ENCODE measurements around the gene NPDC1.

NPDC1 gene

DNA sequence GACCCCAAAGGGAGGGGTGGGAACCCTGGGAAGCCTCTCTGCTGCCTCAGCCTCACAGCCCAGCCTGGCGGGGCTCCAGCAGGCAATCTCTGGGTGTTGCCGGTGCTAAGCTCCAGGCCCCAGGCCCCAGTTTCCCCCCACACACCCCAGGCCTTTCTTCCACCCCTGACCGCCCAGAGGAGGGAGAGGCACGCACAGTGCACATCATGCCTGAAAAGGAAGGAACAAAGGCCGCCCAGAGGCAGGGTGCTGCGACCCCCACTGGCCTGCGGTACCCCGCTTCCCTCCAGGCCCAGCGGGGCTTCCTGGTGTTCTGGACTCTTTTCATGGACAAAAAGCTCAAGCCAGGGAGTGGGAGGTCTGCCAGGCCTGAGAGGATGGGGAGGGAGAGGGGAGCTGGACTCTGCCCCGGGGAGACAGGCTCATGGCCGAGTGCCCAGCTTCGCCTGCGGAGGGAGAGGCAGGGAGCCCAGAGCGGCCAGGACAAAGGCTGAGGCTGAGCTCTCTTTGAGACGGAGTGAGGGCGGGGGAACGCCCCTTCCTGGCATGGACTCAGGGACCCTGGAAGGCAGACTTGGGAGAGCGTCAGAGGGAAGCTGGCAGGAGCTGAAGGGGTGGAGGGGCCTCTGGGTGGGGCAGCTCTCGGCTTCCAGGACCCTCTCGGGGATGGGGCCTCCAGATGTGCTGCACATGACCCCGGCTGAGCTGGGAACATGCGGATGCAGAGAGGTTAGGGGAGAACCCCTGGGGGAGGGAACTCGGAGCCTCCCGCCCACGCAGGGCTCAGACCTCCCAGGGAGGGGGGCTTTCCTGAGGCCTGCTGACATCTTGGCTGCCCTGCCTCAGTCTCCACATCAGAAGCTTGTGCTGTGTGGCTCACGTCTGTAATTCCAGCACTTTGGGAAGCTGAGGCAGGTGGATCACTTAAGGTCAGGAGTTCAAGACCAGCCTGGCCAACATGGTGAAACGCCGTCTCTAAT, 9.7 kb upstream of the NPDC1 start:
- DNase-seq: no peak

DNA sequence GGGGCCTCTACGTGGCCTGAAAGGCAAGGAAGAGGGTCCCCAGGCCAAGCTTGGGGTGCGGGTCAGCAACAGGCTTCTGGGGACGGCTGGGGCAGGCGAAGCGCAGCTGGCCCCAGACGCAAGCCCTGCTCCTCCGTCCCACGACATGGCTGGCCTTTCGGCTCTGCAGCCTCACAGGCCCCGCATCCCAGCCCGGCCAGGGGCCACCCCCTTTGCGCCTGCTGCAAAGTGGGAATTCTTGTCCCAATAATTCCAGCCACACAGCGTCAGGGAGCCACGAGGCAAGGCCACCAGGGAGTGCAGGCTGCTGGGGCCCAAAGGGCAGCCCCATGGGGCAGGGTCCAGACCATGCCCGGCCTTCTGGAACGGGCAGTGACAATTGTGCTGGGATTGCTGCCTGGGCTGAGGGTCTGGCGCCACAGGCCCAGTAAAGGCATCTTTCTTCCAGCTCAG, 9.0 kb upstream of the NPDC1 start:
- DNase-seq: no peak

DNA sequence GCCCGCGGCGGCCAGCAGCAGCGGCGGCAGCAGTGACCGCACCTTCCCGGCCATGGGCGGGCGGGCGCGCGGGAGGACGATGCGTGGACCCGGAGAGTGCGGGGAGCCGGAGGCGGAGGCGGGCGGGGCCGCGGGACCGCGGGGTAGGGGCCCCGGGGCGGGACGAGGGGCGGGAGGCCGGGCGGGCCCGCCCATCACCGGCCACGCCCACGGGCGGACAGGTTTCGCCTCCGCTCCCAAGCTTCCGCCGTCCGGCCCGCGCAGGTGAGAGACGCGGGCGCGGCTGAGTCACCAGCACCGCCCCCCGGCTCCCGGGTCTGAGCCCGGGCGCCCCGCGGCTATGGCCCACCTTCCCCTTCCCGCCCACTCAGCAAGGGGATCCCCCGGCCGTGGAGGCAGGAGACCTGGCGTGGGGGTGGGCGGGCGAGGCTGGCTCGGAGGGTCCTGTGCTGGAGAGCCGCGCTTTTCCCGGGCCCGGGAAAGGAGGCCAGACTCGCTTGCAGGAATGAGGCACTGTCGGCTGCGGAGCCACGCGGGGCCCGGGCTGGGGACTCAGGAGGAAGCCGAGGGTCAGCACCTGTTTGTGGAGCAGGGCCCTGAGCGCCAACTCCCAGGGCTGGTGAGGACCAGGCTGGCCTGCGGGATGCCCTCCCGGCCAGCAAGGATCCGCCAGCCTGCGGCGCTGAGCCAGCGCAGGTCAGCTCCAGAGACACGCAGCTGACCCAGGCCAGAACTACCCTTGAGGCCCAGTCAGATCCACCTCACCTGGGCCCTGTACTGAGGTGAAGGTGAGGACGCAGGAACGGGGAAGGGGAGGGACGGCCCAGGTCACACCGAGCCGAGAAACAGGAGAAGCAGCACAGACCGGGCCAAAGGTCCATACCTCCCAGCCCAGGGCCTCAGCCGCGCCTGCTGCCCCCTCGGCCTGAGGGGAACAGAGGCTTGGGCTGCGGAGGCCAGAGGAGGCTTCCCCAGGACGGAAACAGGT, 8.3 kb upstream of the NPDC1 start, which contains the start of gene ENTPD2:
ENTPD2 (minus strand) TSS at position 118 of the 988 bp plus-strand sequence; CDS start at position 54, 64 bp downstream.
- DNase-seq: peak; percentile 16 to 29

DNA sequence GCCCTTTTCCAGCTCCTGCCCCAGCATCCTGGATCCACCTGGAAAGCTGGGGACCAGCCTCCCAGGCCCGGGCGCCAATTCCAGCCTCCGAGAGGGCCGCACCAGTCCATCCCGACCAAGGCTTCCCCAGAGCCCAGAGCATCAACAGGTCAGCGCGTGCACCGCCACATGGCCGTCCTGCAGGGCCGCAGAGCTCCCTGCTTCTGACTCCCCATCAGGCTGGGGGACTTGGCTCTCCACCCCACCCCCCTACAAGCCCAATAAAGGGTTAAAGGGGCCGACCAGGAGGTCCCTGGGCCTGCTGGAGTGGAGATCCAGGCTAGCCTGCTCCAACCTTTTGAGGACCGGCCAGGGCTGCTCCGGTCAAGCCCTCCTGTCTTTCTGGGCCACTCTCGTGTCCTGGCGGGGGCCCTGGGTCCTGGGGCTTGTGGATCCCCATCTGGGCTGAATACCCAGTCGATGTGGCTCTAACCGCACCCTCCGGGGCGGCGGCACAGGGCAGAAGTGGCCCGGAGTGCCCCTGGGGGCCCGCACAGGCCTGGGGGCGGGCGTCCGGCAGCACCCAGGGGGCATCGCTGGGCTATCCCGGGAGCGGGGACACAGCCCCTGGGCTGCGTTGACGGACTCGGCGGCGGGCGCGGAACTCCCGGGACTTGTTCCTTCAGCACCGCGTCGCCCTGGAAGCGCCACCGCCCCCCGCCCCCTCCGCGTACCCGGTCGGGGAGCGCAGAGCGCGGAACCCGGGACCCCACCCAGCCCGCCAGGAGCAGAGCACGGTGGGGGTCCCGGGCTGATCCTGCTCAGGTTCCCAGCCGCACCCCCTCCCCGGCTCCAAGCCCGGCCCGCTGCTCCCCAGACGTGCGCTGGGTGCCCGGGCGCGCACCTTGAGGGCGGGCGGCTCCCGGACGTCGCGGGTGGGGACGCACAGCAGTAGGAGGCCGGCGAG, 7.3 kb upstream of the NPDC1 start:
- no peak for DNase-seq

DNA sequence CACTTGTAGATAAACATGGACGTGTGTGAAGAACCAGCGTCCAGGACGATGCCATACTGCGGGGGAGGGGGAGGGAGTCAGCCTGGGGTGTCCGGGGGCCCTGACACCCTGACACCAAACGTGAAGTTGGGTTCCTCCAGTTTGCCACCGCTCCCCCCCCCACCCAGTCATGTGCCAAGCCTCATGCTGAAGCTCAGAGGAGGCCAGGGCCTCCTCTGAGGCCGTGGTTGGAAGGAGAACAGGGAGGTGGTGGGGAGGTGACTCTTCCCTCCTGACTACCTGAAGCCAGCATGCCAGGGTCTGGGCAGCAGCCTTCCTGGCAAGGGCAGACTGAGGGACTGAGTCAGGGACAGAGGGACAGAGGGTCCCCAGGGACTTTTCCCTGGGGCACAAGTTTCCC, 6.3 kb upstream of the NPDC1 start:
- DNase-seq: no peak

DNA sequence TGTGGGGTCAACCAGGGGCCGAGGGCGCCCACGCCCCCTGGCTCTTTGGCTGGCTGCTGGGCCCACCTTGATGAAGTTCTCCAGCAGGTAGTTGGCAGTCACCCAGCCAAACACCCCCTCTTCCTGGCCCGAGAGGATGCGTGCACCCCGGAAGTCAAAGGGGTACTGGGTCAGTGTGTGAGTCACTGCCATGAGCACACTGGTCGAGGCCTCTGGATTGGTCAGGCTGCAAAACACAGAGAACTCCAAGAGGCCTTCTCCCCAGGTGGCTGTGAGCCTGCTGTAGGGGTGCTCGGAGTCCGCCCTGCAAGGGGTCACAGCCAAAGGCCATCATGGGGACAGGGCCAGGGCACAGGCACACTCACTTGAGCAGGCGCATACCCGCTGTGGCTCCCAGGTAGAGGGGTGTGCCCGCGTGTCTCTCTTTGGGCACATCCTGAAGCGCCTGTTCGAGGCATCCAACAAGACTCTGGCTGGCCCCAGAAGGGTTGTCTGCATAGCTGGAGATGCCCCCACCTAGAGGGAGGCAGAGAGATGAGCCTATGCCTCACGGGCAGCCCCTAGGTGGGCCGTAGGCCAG, 5.3 kb upstream of the NPDC1 start:
- DNase-seq: no peak

DNA sequence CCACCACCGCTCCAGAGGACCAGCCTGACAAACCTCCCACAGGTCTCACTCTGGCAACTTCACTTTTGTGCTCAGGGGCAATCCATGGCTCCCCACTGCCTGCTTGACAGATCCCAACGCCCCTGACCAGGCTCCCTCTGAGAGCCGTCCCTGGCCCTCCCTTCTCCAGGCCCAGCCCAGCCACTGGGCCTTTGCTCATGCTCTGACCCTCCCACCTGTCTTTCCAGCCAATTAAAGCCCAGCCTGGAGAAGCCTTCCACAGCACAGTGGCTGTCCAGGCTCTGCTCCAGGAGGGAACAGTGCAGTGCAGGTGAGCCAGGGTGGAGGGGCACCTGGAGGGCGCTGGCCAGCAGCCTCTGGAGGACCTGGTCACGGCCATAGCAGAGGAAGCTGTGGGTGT, 4.6 kb upstream of the NPDC1 start:
- no peak for DNase-seq

DNA sequence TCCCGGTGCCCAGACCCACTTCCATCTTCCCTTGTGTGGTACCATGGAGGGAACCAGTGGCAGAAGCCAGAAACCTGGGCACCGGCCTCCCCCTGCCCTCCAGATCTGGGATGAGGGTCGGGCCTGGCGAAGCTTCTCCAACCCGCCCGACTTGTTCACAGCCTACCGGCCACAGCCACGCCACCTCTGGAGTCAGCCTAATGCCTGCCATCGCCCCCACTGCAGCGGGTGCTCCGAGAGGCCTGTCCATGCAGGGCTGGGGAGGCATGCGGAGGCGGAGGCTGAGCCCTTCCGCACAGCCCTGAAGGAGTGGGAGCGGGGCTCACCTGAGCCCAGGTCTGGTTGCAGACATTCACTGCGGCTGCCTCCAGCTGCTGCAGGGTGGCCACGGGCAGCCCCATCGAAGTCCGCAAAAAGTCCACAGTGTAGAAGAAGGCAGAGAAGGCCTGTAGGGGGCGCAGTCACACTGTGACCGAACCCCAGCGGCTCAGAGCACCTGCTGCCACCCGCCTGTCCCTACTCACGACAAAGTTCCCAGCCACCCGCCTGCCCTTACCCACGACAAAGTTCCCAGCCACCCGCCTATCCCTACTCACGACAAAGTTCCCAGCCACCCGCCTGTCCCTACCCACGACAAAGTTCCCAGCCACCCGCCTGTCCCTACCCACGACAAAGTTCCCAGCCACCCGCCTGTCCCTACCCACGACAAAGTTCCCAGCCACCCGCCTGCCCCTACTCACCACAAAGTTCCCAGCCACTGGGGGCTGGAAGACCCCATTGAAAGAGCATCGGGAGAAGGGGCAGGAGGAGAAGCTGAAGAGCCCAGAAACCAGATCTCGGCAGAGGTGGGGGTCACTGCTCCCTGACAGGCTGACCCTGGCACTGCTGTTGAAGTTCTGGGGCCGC, 3.8 kb upstream of the NPDC1 start:
- peak in 1 of 2 experiments; percentile 20 for DNase-seq

DNA sequence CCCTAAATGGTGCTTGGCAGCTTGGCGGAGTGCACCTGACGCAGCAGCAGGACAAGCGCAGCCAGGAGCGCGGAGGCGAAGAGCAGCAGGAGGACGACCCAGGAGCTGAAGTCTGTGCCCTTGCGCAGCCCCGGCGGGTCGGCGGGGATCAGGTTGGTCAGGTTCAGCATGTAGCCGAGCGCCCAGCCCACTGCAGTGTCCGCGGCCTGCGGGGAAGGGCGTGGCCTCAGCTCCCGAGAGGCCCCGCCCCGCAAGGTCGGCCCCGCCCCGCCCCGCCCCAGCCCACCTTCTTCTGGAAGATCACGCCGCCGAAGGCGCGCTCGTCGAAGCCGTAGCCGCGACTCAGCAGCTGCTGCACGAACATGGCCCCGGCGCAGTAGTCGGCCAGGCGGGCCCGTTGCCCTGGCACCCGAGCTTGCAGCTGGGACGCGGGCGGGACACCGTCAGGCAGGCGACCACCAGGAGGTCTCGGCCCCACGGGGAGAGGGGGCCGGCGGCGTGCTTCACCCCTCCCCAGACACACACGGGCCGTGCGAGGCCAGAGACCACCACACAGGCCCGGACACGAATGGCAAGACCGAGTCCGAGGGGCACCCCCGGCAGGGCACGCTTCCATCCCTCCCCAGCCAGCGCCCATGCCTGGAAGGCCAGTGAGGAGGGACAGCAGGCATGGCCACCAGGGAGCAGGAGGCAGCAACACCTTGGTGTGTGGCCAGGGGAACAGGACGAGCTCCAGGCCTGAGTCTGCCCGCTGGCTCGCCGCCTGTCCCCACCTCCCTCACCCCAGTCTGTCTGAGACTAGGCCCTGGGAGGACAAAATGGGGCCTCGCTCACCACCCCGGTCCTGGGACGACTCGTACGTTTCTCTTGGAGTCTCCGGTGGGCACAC, 2.9 kb upstream of the NPDC1 start:
- DNase-seq: no peak

DNA sequence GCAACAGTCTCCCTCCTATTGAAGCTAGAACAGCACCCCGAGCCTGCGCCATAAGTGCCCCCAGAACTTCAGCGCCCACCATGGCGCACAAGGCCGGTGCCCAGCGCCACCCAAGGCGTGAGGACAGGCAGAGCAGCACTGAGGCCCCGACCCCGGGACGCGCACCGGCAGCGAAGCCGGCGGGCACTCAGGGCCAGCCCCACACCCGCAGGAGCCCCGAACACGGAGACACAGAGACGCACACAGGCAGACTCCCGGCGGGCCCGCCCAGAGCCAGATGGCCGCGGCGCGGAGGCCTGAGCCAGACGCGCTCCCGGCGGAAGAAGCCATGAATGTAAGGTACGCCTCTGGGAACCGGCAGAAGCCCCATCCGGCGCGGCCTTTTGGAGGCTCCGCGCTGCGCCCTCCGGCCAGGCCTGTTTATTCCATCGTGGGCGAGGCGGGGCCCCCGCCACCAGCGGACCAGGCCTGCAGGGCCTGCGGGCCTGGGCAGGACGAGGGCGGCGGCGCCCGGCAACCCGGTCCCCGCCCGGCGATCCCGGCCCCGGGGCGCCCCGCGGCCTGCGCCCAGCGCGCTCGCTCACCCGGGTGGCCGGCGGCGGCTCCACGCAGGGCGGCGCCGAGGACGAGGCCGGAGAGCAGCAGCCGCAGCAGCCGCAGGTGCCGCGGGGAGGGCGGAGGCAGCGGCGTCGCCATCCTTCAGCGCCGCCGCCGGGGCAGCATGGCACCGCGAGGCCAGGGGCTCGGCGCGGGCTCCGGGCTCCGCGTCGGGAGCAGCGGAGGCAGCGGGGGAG, 486 bp downstream of the NPDC1 start:
- DNase-seq: no peak

DNA sequence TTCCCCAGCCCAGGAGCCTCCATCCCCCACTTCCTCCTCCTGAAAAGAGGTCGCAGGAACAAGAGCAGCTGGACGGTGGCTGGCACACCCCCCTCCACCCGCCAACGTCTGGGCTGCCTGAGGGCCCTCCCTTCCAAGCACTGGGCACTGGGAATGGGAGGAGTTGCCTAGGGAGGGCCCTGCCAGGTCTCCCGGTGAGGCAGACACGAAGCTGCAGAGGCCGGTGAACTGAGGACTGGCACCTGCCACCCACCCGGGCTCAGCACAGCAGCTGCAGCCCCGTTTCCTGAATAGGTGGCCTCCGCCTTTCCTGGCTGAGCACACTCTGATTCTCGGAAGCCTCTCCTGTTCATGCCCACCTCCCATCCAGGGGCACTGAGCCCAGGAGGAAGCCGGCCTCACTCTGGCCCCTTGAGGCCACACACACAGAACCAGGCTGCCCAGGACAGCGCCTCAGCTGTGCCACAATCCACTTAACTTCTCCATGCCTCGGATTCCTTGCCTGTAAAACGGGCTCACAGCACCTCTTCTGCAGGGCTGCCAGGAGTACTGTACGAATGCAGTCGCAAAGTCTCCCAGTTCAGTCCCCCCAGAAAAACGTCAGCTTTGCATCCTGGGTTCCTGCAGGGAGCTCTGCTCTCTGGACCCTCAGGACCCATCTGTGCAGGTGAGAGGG, 1.3 kb downstream of the NPDC1 start:
- DNase-seq: no peak

DNA sequence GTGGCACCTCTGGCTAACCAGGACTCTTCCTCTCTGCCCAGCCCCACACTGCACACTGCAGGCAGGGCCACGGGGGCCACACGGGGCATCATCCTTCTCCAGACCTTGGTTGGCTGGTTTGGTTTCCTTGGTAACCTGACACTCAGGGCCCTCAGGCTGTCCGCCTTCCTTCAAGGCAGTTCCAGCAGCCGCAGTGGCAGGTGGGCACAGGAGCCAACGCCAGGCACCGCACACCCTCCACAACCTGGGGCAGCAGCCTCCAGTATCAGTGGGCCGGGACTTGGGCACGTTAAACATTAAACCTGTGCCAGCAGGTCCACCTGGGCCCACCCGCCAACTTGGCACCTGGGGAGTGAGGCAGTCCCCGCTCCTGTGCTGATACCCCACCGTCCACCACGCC, 1.9 kb downstream of the NPDC1 start:
- no peak for DNase-seq

DNA sequence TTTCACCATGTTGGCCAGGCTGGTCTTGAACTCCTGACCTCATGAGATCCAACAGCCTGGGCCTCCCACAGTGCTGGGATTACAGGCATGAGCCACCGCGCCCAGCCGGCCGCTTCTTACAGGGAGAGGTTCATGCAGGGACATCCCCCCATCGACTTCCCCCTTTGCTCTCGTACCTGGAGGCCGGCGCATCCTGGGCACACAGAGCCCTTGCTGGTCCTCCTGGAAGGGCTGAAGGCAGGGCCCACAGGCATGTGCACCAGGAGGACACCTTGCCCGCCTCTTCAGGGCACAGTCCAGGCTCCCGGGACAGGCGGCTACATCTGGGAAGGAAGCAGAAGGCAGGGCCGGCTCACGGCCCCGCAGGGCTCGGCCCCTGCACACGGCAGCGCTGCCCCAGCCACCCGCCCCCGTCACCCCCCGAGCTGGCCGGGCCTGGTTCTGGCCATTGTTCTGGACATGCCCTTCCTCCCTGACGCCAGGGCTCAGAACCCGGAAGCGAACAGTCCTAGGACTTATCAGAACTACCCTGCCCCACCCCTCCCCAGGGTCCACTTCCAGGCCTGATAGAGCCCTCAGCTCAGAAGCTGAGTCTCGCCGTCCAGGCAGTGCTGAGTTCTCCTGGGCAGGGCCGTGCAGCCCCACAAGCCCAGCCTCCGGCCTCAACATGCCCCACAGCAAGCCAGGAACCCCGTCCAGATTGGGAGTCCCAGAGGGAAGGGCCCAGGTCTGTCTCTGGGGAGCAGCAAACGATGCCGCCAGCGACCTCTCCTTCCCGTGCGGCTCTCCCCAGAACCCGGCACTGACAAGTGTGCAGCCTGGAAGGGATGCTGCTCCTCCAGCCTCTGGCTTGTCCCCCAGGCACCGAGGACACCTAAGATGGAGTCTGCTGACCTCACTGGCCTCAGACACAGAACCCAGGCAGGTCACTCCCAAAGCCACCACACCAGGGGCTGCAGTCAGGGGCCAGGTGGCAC, 2.9 kb downstream of the NPDC1 start:
- DNase-seq: no peak

DNA sequence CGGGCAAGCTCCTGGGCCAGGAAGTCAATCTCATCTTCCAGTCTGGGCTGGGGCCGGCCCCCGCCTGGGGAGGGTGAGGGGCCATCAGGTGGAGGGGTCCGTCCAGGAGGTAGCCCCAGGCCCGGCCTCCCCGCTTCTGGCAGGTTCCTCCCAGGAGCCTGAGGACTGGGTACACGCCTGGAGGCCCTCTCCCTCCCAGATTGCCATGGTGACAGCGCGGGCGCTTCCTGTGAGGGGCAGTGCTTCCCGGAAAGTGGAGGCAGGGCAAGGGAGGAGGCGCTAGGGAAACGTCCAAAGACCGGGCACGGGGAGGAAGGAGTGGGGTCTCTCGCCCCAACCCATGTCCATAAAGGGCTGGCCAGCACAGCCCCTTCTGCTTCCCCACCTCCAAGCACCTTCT, 4.9 kb downstream of the NPDC1 start:
- no peak for DNase-seq

DNA sequence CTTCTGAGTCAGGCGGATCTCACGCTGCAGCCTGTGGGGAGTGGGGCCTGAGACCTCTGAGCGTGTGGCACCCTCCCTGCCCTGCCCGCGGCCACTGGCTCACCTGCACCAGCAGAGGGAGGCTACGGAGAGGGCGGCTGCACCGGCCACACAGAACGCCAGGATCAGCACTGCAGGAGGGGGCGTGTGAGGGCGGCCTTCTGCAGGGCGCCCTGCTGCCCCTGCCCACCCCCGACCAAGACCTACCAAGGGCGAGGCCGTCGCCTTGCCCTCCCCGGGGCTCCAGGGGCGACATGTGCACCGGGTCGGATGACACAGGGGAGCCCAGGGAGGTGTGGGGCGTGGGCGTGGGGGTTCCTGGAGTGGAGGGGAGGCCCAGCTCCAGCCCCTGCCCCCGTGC, 5.4 kb downstream of the NPDC1 start:
- no peak for DNase-seq

DNA sequence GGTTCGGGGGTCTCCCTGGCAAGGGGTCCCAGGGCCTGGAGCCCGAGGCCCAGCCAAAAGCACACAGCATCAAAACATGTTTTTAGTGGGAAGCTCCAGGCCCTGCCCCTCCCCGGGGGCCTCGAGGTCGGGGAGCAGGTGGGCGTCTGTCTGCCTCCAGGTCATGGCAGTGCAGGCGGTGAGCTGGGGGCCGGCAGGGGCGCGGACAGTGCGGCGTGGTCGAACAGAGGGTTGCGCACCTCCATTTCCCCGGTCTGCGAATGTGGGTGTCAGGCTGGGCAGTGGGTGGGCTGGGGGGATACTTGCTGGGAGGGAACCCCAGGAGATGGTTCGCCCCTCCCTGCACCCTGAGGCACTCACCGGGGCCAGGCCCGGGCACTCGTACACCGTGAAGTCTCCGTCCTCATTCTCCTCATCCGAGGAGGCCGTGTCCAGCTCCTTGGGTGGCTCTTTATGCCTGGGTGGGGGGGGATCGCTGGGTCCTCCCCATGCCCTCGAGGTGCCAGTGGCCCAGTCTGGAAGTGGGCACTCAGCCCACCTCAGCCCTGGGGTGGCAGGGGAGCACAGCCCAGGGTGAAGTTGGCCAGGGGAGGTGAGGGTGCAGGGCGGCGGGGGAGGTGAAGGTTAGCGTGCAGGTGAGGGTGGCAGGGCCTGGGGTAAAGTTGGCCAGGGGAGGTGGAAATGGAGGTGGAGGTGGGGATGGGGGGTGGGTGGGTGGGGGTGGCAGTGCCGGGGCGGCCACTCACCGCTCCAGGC, 6.2 kb downstream of the NPDC1 start:
- DNase-seq: no peak
